Osteocyte (in vitro differentiated cells): ENCODE measurements around the gene PFDN5. TPM values are rescaled to one million over a fixed set of nuclear protein-coding genes. Genes with fewer than 3 reads are reported as not detected.

Experiments
- DNase-seq: peaks from one replicate; pipeline ENCODE4 v3.0.0; 2021; ENCODE audit warnings: mixed read lengths; ENCODE audit not compliant: unreplicated experiment; ENCODE audit errors: extremely low spot score
- H3K27ac Mint-ChIP-seq: one replicate; pipeline ENCODE4 v1.8.0; 2021; ENCODE audit warnings: mild to moderate bottlenecking, mixed read lengths; ENCODE audit not compliant: unreplicated experiment
- H3K27me3 Mint-ChIP-seq: one replicate; pipeline ENCODE4 v1.8.0; 2021; ENCODE audit warnings: mixed read lengths; ENCODE audit not compliant: unreplicated experiment
- H3K36me3 Mint-ChIP-seq: one replicate; pipeline ENCODE4 v1.8.0; 2021; ENCODE audit warnings: mixed read lengths; ENCODE audit not compliant: unreplicated experiment
- H3K4me1 Mint-ChIP-seq: one replicate; pipeline ENCODE4 v1.8.0; 2021; ENCODE audit warnings: mixed read lengths; ENCODE audit not compliant: unreplicated experiment
- H3K4me3 Mint-ChIP-seq: one replicate; pipeline ENCODE4 v1.8.0; 2021; ENCODE audit warnings: mild to moderate bottlenecking, moderate library complexity, mixed read lengths; ENCODE audit not compliant: unreplicated experiment
- H3K9me3 Mint-ChIP-seq: one replicate; pipeline ENCODE4 v1.8.0; 2021; ENCODE audit warnings: mixed read lengths; ENCODE audit not compliant: unreplicated experiment
- total RNA-seq: library from RNA; stranded (reverse); gene quantifications from 2 replicates; pipeline ENCODE4 v1.2.1, GENCODE V29; 2021
- TF ChIP-seq, protein P1 (sequence below): fragments of 200-600 bp; sonication (generic); IDR thresholded peaks from 2 replicates; pipeline ENCODE4 v1.5.0; 2021; ENCODE audit warnings: antibody characterized with exemption, mild to moderate bottlenecking, moderate library complexity

Gene PFDN5
- total RNA-seq, 1 donor from 2014 or later: 394 TPM

DNA sequence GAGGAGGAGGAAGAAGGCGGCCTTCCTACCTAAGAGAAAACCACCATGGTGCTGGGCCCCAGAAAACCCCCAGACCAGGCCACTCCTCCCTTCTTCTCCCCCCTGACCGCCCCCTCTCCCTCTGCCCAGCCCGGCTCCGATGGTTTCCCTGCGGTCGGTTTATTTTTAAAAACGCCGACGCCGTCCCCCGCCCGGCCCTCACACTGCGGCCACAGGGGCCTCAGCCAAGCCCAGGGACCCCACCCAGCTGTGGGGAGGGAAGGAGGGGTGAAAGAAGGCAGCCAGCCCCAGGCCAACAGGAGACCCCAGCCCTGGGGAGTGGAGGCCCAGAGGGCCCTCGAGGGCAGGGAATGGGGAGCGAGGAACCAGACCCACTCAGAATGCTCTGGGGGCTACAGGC is 37.4 kb downstream of the PFDN5 start:
- TF ChIP-seq, protein P1, sequence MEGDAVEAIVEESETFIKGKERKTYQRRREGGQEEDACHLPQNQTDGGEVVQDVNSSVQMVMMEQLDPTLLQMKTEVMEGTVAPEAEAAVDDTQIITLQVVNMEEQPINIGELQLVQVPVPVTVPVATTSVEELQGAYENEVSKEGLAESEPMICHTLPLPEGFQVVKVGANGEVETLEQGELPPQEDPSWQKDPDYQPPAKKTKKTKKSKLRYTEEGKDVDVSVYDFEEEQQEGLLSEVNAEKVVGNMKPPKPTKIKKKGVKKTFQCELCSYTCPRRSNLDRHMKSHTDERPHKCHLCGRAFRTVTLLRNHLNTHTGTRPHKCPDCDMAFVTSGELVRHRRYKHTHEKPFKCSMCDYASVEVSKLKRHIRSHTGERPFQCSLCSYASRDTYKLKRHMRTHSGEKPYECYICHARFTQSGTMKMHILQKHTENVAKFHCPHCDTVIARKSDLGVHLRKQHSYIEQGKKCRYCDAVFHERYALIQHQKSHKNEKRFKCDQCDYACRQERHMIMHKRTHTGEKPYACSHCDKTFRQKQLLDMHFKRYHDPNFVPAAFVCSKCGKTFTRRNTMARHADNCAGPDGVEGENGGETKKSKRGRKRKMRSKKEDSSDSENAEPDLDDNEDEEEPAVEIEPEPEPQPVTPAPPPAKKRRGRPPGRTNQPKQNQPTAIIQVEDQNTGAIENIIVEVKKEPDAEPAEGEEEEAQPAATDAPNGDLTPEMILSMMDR: no peak
- Mint-ChIP-seq H3K27ac (no peak overlapping the region), H3K9me3 (no peaks in the 10 kb centered on the region), H3K4me1 (peaks cover 2% of the 10 kb centered on the region), H3K4me3 (no peak overlapping the region), H3K36me3 (no peaks in the 10 kb centered on the region), H3K27me3 (peaks cover 21% of the 10 kb centered on the region)
- DNase-seq: no peak

DNA sequence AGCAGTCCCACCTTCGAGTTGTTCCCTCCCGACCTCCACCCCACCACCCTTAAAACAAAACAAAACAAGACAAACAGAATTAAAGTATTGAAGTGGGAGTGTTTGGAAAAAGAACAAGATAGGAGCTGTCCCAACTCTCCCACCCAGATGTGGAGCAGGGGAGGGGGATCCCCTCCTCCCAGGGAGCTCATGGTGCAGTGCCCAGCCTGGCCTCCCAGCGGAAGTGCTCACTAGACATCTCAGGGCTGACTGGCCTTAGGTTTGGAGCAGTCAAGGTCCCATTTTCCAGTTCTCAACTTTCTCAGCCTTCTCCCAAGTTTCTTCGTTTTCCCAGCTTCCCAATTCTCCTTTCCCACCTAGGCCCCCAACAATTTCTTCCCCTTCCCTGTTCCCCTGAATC is 37.9 kb downstream of the PFDN5 start:
- H3K9me3 Mint-ChIP-seq: no peaks in the 10 kb centered on the region
- TF ChIP-seq, protein P1: no peak
- H3K4me3 Mint-ChIP-seq: no peak overlapping the region
- no peak overlapping the region for H3K27ac Mint-ChIP-seq
- DNase-seq: no peak
- H3K36me3 Mint-ChIP-seq: no peaks in the 10 kb centered on the region
- H3K27me3 Mint-ChIP-seq: peaks cover 26% of the 10 kb centered on the region
- peaks cover 4% of the 10 kb centered on the region for H3K4me1 Mint-ChIP-seq

DNA sequence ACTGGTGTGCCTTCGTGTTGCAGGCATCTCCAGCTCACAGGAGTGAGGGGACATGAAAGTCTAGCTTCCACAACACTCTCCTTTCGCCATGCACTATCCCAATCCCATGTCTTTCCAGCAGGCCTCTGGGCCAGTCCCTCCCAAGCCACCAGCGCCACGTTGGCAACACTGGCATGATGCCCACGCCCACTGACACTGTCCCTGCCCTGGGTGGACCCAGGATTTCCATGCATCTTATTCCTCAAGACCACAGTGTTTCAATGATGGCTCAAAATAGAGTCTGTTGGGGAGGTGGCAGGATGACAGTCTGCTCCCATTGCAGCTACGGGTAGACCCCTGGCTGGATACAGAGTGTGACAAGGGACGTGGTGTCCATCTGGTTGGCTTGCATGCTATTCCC is 38.5 kb downstream of the PFDN5 start:
- H3K36me3 Mint-ChIP-seq: no peaks in the 10 kb centered on the region
- peaks cover 4% of the 10 kb centered on the region for H3K4me1 Mint-ChIP-seq
- TF ChIP-seq, protein P1: no peak
- H3K9me3 Mint-ChIP-seq: no peaks in the 10 kb centered on the region
- no peak overlapping the region for H3K27ac Mint-ChIP-seq
- DNase-seq: no peak
- H3K27me3 Mint-ChIP-seq: peaks cover 29% of the 10 kb centered on the region
- no peak overlapping the region for H3K4me3 Mint-ChIP-seq

DNA sequence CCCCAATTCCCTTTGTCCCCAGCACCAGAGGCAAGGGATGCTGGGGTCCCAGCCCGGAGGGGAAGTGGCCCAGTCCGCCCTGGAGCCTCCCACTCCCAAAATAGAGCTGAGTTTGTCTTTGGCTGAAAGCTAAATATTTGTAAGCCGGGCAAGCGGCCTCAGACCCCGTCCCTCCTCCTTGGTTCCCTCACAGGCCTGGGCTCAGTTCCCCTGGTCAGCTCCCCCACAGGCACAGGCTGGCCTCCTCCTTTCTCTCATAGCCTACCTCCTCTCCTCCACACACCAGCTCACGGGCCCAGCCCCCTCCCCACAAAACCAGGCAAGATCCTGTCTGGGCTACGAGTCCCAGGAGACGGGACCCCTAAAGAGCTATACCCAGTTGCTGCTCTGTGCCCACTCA is 39.5 kb downstream of the PFDN5 start:
- Mint-ChIP-seq H3K4me1 (peaks cover 4% of the 10 kb centered on the region), H3K4me3 (no peak overlapping the region), H3K36me3 (no peaks in the 10 kb centered on the region), H3K27ac (no peak overlapping the region), H3K27me3 (peaks cover 30% of the 10 kb centered on the region), H3K9me3 (no peaks in the 10 kb centered on the region)
- TF ChIP-seq, protein P1: no peak
- no peak for DNase-seq

DNA sequence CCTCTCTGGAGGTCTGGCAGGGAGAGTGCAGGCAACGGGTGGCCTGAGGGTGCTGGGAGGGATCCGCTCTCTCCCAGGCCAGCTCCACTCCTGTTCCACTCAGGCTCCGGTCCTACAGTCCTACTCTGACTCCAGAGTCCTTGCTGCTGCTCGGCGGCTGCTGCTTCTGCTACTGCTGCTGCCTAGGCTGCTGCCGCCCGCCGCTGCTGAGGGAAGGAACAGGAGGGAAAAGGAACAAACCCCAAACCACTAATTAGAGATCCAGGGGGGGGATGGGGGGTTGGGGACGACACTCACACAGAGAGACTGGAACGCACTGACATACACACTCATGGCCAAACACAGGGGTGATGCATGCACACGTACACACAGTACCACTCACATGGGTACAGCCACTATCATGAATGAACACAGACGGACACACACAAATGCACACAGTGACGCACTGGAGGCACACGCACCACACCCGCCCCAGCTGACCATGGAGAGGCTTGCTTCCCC is 40.9 kb downstream of the PFDN5 start, which contains the start of gene SP7:
Gene SP7, minus strand, starts transcription at position 174 of the 501 bp plus-strand sequence. CDS start 708 bp downstream, outside the sequence.
- H3K4me3 Mint-ChIP-seq: no peak within 1 kb of the TSS
- DNase-seq: no peak
- H3K9me3 Mint-ChIP-seq: no peaks in the 10 kb centered on the region
- H3K36me3 Mint-ChIP-seq: no peaks in the 10 kb centered on the region
- peaks cover 4% of the 10 kb centered on the region for H3K4me1 Mint-ChIP-seq
- H3K27ac Mint-ChIP-seq: no peak within 1 kb of the TSS
- TF ChIP-seq, protein P1: no peak
- peaks cover 34% of the 10 kb centered on the region for H3K27me3 Mint-ChIP-seq
